H1 (cell line): Measurements from ENCODE around the gene MAP1A. TPM values are rescaled to one million over a fixed set of nuclear protein-coding genes. Genes with fewer than 3 reads are reported as not detected.

Experiments
- CHD2 ChIP-seq: IDR thresholded peaks from 2 replicates; pipeline ENCODE4 v1.6.1; 2012; ENCODE audit warnings: low read length, improper control_type of control experiment
- SP2 ChIP-seq: IDR thresholded peaks from 2 replicates; pipeline ENCODE4 v1.6.1; 2012; ENCODE audit warnings: mild to moderate bottlenecking, low read length, inconsistent platforms
- TEAD4 ChIP-seq: IDR thresholded peaks from 2 replicates; pipeline ENCODE4 v1.6.1; 2012; ENCODE audit warnings: low read depth, low read length, inconsistent platforms, mixed read lengths
- ZNF274 ChIP-seq: IDR thresholded peaks from 2 replicates; pipeline ENCODE4 v1.7.0; 2012; ENCODE audit warnings: low read length, borderline replicate concordance; ENCODE audit errors: extremely low read depth
- polyA plus RNA-seq, 7 experiments: library from polyadenylated mRNA; depleted of rRNA in 3 of 7; stranded (reverse) in 5 of 7; unstranded in 2 of 7; fragments of >200 nt in 5 of 7; fragments of 200-250 nt in 2 of 7; gene quantifications; 1 replicate in 5 of 7; 2 replicates in 1 of 7; 4 replicates in 1 of 7; pipeline versions ENCODE4 v1.2.1 to v1.2.3, GENCODE V29; 2011 to 2013; ENCODE audit warnings: missing spikeins in 2 of 7, mixed read lengths in 2 of 7
- total RNA-seq: library from RNA; stranded (reverse); fragmentation: NEBNext Ultra II Directional; extraction: Animal tissue kit (Norgen Biotek cat#: 25700); gene quantifications from 2 replicates; pipeline ENCODE4 v1.2.1, GENCODE V29; 2021
- TF ChIP-seq, protein P1 (sequence below): IDR thresholded peaks from 2 replicates; pipeline ENCODE4 v1.6.1; 2011; ENCODE audit warnings: low read length, improper control_type of control experiment

MAP1A gene
- total and polyA plus RNA-seq, 2 of the 8 experiments (the other 6 are each of a cell fraction or from before 2014, with no cell fraction given) = 0.80 to 2.4 TPM

GRCh38 chr15:43499635-43500034 is 17.8 kb upstream of the MAP1A start (continued):
- no peak for TF ChIP-seq TEAD4
- no peak for TF ChIP-seq SP2
- no peak for TF ChIP-seq ZNF274
- TF ChIP-seq CHD2 = no peak
- TF ChIP-seq, protein P1, sequence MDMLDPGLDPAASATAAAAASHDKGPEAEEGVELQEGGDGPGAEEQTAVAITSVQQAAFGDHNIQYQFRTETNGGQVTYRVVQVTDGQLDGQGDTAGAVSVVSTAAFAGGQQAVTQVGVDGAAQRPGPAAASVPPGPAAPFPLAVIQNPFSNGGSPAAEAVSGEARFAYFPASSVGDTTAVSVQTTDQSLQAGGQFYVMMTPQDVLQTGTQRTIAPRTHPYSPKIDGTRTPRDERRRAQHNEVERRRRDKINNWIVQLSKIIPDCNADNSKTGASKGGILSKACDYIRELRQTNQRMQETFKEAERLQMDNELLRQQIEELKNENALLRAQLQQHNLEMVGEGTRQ = no peak
